Neural cell (in vitro differentiated cells): ENCODE measurements around the gene ERVW-1. TPM values are rescaled to one million over a fixed set of nuclear protein-coding genes. Genes with fewer than 3 reads are reported as not detected.

Experiments used
- H2AFZ ChIP-seq: fragments of 200-600, 300-800 bp; sonication (generic), shearing (Covaris generic); 2 replicates; pipeline ENCODE4 v1.6.0; 2014; ENCODE audit warnings: low read depth, mild to moderate bottlenecking, antibody characterized with exemption, low read length, moderate library complexity
- H3F3A ChIP-seq: fragments of 200-600 bp; shearing (Covaris generic); 2 replicates; pipeline ENCODE4 v1.6.1; 2016; ENCODE audit warnings: mild to moderate bottlenecking, moderate library complexity, mixed read lengths, antibody characterized with exemption, low read length; ENCODE audit not compliant: insufficient read depth, poor library complexity, severe bottlenecking
- H3K27ac ChIP-seq: fragments of 200-600, 300-800 bp; sonication (generic), shearing (Covaris generic); 2 replicates; pipeline ENCODE4 v1.5.1; 2014; ENCODE audit warnings: mild to moderate bottlenecking, low read length, moderate library complexity
- H3K27me3 ChIP-seq: fragments of 300-800, 200-600 bp; sonication (generic), shearing (Covaris generic); 2 replicates; pipeline ENCODE4 v1.6.0; 2014; ENCODE audit warnings: mild to moderate bottlenecking, low read depth, low read length, moderate library complexity; ENCODE audit not compliant: insufficient read depth
- H3K36me3 ChIP-seq: fragments of 300-800, 200-600 bp; sonication (generic), shearing (Covaris generic); 2 replicates; pipeline ENCODE4 v1.5.1; 2014; ENCODE audit warnings: mild to moderate bottlenecking, antibody characterized with exemption, low read length, moderate library complexity; ENCODE audit not compliant: insufficient read depth
- H3K4me2 ChIP-seq: fragments of 300-800, 200-600 bp; sonication (generic), shearing (Covaris generic); 2 replicates; pipeline ENCODE4 v1.6.0; 2014; ENCODE audit warnings: mild to moderate bottlenecking, low read length
- H3K4me3 ChIP-seq: fragments of 300-800, 200-600 bp; sonication (generic), shearing (Covaris generic); 2 replicates; pipeline ENCODE4 v1.5.1; 2014; ENCODE audit warnings: mild to moderate bottlenecking, low read length, moderate library complexity
- H3K79me2 ChIP-seq: fragments of 200-600 bp; shearing (Covaris generic); replicated peaks from 2 replicates; pipeline ENCODE4 v1.6.0; 2014; ENCODE audit warnings: mild to moderate bottlenecking, low read length, moderate library complexity; ENCODE audit not compliant: insufficient read depth
- H3K9ac ChIP-seq: fragments of 300-800, 200-600 bp; sonication (generic), shearing (Covaris generic); 2 replicates; pipeline ENCODE4 v1.6.1; 2016; ENCODE audit warnings: mild to moderate bottlenecking, low read length, mixed read lengths
- H3K9me2 ChIP-seq: fragments of 200-600 bp; shearing (Covaris generic); 2 replicates; pipeline ENCODE4 v1.6.1; 2016; ENCODE audit warnings: mild to moderate bottlenecking, low read length, mixed read lengths; ENCODE audit not compliant: insufficient read depth
- H3K9me3 ChIP-seq: fragments of 200-600, 300-800 bp; sonication (generic), shearing (Covaris generic); 2 replicates; pipeline ENCODE4 v1.6.1; 2016; ENCODE audit warnings: mild to moderate bottlenecking, mixed run types, low read length, moderate library complexity, mixed read lengths
- H4K20me1 ChIP-seq: fragments of 200-600 bp; shearing (Covaris generic); 2 replicates; pipeline ENCODE4 v1.6.1; 2016; ENCODE audit warnings: mild to moderate bottlenecking, mixed run types; ENCODE audit not compliant: insufficient read depth
- EP300 ChIP-seq: fragments of 450-650 bp; conservative IDR thresholded peaks from 2 replicates; pipeline ENCODE4 v1.6.1; 2014; ENCODE audit warnings: antibody characterized with exemption, mild to moderate bottlenecking, moderate library complexity; ENCODE audit not compliant: poor library complexity, severe bottlenecking
- EZH2 ChIP-seq: fragments of 200-600, 300-800 bp; shearing (Covaris generic), sonication (generic); IDR thresholded peaks from 2 replicates; pipeline ENCODE4 v1.6.1; 2014; ENCODE audit warnings: antibody characterized with exemption, low read length, borderline replicate concordance, mild to moderate bottlenecking; ENCODE audit not compliant: insufficient read depth, poor library complexity, severe bottlenecking
- MXI1 ChIP-seq: fragments of 450-650 bp; conservative IDR thresholded peaks from 2 replicates; pipeline ENCODE4 v1.6.1; 2014; ENCODE audit warnings: antibody characterized with exemption, mild to moderate bottlenecking; ENCODE audit not compliant: poor library complexity, severe bottlenecking
- POLR2AphosphoS5 ChIP-seq: IDR thresholded peaks from 2 replicates; pipeline ENCODE4 v1.6.1; 2012
- RAD21 ChIP-seq: fragments of 450-650 bp; conservative IDR thresholded peaks from 2 replicates; pipeline ENCODE4 v1.6.1; 2014; ENCODE audit warnings: antibody characterized with exemption, mild to moderate bottlenecking, moderate library complexity
- SMC3 ChIP-seq: fragments of 450-650 bp; conservative IDR thresholded peaks from 2 replicates; pipeline ENCODE4 v1.6.1; 2014; ENCODE audit warnings: antibody characterized with exemption, mild to moderate bottlenecking, moderate library complexity; ENCODE audit not compliant: poor library complexity
- TAF1 ChIP-seq: IDR thresholded peaks from 2 replicates; pipeline ENCODE4 v1.6.1; 2012; ENCODE audit warnings: low read depth
- polyA plus RNA-seq: library from polyadenylated mRNA; depleted of rRNA; stranded (reverse); fragments of >200 nt; gene quantifications from 2 replicates; pipeline ENCODE4 v1.2.3, GENCODE V29; 2014
- TF ChIP-seq, protein P1 (sequence below): IDR thresholded peaks from 2 replicates; pipeline ENCODE4 v1.6.1; 2012; ENCODE audit warnings: borderline replicate concordance
- TF ChIP-seq, protein P2 (sequence below): fragments of 450-650 bp; IDR thresholded peaks from 2 replicates; pipeline ENCODE4 v1.5.1; 2014; ENCODE audit warnings: antibody characterized with exemption, mild to moderate bottlenecking, moderate library complexity; ENCODE audit not compliant: poor library complexity, severe bottlenecking

ERVW-1 gene
- polyA plus RNA-seq, 1 donor from 2014 or later = not detected

DNA sequence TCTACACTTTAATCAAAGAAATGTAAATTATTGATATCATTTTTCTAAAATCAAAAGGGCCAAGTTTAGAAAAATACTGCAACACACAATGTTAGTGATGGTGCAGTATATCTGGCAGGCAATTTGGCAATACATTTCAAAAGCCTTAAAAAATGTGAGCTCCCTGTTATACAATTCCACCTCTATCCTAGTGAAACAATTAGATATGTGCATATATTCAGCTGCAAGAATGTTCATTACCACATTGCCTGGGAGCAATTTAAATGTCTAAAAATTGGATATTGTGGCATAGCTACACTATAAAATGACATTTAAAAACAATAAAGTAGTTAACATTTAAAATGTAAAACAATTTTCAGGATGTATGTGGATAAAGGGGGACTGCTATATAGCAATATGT, 10.1 kb upstream of the ERVW-1 start:
- no peaks in the 10 kb centered on the region for H3F3A ChIP-seq
- no peaks in the 10 kb centered on the region for H3K27me3 ChIP-seq
- H3K79me2 ChIP-seq = no peaks in the 10 kb centered on the region
- no peak overlapping the region for H3K9ac ChIP-seq
- TF ChIP-seq MXI1 = no peak
- no peak for TF ChIP-seq RAD21
- TF ChIP-seq EP300 = no peak
- TF ChIP-seq TAF1 = no peak
- TF ChIP-seq SMC3 = no peak
- TF ChIP-seq, protein P1, sequence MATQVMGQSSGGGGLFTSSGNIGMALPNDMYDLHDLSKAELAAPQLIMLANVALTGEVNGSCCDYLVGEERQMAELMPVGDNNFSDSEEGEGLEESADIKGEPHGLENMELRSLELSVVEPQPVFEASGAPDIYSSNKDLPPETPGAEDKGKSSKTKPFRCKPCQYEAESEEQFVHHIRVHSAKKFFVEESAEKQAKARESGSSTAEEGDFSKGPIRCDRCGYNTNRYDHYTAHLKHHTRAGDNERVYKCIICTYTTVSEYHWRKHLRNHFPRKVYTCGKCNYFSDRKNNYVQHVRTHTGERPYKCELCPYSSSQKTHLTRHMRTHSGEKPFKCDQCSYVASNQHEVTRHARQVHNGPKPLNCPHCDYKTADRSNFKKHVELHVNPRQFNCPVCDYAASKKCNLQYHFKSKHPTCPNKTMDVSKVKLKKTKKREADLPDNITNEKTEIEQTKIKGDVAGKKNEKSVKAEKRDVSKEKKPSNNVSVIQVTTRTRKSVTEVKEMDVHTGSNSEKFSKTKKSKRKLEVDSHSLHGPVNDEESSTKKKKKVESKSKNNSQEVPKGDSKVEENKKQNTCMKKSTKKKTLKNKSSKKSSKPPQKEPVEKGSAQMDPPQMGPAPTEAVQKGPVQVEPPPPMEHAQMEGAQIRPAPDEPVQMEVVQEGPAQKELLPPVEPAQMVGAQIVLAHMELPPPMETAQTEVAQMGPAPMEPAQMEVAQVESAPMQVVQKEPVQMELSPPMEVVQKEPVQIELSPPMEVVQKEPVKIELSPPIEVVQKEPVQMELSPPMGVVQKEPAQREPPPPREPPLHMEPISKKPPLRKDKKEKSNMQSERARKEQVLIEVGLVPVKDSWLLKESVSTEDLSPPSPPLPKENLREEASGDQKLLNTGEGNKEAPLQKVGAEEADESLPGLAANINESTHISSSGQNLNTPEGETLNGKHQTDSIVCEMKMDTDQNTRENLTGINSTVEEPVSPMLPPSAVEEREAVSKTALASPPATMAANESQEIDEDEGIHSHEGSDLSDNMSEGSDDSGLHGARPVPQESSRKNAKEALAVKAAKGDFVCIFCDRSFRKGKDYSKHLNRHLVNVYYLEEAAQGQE = no peak
- H4K20me1 ChIP-seq = no peaks in the 10 kb centered on the region
- no peak overlapping the region for H3K4me3 ChIP-seq
- peaks cover 20% of the 10 kb centered on the region for H3K36me3 ChIP-seq
- H3K4me2 ChIP-seq = no peak overlapping the region
- H3K9me2 ChIP-seq = no peaks in the 10 kb centered on the region
- no peak overlapping the region for H3K27ac ChIP-seq
- H2AFZ ChIP-seq = no peak overlapping the region
- H3K9me3 ChIP-seq = no peaks in the 10 kb centered on the region

DNA sequence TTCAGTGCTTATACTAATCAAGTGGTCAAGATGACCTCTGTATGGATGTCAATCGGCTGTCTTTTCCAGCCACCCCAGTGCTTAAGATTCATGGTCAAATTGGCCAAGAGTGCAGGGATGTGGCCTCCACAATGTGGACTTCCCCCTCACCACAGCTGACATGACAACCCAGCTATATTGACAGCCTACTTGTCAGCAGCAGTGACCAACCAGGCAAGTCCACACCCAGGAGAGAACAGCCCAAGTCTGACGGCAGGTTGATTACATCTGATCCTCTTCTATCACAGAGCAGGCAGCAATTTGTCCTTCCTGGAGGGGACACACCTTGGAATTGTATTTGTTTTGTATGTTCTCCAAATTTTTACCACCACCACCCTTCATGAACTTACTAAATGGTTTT, 8.2 kb upstream of the ERVW-1 start:
- Histone ChIP-seq H3K27ac (no peak overlapping the region), H3K9me3 (no peaks in the 10 kb centered on the region), H2AFZ (no peak overlapping the region), H3K4me2 (no peak overlapping the region), H3K9ac (no peak overlapping the region), H3K36me3 (peaks cover 16% of the 10 kb centered on the region), H3F3A (no peaks in the 10 kb centered on the region), H3K79me2 (no peaks in the 10 kb centered on the region), H3K27me3 (no peaks in the 10 kb centered on the region), H3K4me3 (no peak overlapping the region), H4K20me1 (no peaks in the 10 kb centered on the region), H3K9me2 (no peaks in the 10 kb centered on the region)
- no peak for TF ChIP-seq RAD21
- TF ChIP-seq, protein P1 = no peak
- TF ChIP-seq, protein P2, sequence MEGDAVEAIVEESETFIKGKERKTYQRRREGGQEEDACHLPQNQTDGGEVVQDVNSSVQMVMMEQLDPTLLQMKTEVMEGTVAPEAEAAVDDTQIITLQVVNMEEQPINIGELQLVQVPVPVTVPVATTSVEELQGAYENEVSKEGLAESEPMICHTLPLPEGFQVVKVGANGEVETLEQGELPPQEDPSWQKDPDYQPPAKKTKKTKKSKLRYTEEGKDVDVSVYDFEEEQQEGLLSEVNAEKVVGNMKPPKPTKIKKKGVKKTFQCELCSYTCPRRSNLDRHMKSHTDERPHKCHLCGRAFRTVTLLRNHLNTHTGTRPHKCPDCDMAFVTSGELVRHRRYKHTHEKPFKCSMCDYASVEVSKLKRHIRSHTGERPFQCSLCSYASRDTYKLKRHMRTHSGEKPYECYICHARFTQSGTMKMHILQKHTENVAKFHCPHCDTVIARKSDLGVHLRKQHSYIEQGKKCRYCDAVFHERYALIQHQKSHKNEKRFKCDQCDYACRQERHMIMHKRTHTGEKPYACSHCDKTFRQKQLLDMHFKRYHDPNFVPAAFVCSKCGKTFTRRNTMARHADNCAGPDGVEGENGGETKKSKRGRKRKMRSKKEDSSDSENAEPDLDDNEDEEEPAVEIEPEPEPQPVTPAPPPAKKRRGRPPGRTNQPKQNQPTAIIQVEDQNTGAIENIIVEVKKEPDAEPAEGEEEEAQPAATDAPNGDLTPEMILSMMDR = no peak
- TF ChIP-seq SMC3 = no peak
- no peak for TF ChIP-seq EP300
- no peak for TF ChIP-seq TAF1
- TF ChIP-seq MXI1 = no peak
- TF ChIP-seq EZH2 = no peak
- TF ChIP-seq POLR2AphosphoS5 = no peak
